OCI-LY3 (cell line): ENCODE results near the gene SH3PXD2A.

Experiments used
- EZH2phosphoT487 ChIP-seq: fragments of 200-600 bp; shearing (Covaris generic); IDR thresholded peaks from 2 replicates; pipeline ENCODE4 v1.6.1; 2018; ENCODE audit warnings: antibody characterized with exemption, mixed run types, low read depth
- TF ChIP-seq, protein P1 (sequence below): fragments of 200-600, 300-600 bp; sonication (generic); IDR thresholded peaks from 2 replicates; pipeline ENCODE4 v1.5.1; 2014; ENCODE audit warnings: antibody characterized with exemption, low read length, low read depth

- TF ChIP-seq, protein P1, sequence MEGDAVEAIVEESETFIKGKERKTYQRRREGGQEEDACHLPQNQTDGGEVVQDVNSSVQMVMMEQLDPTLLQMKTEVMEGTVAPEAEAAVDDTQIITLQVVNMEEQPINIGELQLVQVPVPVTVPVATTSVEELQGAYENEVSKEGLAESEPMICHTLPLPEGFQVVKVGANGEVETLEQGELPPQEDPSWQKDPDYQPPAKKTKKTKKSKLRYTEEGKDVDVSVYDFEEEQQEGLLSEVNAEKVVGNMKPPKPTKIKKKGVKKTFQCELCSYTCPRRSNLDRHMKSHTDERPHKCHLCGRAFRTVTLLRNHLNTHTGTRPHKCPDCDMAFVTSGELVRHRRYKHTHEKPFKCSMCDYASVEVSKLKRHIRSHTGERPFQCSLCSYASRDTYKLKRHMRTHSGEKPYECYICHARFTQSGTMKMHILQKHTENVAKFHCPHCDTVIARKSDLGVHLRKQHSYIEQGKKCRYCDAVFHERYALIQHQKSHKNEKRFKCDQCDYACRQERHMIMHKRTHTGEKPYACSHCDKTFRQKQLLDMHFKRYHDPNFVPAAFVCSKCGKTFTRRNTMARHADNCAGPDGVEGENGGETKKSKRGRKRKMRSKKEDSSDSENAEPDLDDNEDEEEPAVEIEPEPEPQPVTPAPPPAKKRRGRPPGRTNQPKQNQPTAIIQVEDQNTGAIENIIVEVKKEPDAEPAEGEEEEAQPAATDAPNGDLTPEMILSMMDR = peak; percentile 40
- TF ChIP-seq EZH2phosphoT487 = no peak
These were observed 189.2 kb downstream of the SH3PXD2A start for GRCh38 chr10:103666087-103666761.
